D341Med (cell line): Measurements from ENCODE around the gene IL1B.
A peak's percentile ranks its signal among the peaks of the same experiment; 100 is the strongest.
"Not testable (repeated sequence)": the region's sequence is repeated elsewhere in the genome, so short reads cannot be mapped to it uniquely, and the experiment has no call there.

Experiments
- DNase-seq: peaks from one replicate; pipeline ENCODE4 v3.0.0; 2012; ENCODE audit warnings: low spot score

Gene IL1B

DNA sequence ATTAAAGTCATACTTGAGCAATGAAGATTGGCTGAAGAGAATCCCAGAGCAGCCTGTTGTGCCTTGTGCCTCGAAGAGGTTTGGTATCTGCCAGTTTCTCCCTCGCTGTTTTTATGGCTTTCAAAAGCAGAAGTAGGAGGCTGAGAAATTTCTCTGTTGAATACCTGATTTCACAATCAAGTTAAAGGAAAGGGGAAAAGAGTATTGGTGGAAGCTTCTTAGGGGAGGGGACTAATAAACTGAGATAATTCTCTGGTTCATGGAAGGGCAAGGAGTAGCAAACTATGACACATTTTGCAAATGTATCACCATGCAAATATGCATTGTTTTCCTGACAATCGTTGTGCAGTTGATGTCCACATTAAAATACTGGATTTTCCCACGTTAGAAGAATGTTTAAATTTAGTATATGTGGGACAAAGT, at the start of gene IL1B:
TSS of gene IL1B (minus strand) at position 85 of the 423 bp plus-strand sequence. CDS start 550 bp downstream, outside the sequence.
- DNase-seq: no peak

DNA sequence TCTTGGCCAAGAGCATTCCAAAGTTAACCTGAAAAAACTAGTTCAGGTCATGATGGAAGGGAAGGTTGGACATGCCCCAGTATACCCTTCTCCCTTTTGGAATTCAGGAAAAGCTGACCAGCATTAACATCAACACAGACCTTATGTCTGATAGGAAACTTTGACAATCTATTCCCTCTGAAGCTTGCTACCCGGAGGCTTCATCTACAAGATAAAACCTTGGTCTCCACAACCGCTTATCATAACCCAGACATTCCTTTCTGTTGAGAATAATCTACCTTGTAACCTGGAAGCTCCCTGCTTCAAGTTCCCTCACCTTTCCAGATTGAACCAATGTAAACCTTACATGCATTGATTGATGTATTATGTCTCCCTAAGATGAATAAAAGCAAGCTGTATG, 49.7 kb upstream of the IL1B start:
- no peak for DNase-seq

DNA sequence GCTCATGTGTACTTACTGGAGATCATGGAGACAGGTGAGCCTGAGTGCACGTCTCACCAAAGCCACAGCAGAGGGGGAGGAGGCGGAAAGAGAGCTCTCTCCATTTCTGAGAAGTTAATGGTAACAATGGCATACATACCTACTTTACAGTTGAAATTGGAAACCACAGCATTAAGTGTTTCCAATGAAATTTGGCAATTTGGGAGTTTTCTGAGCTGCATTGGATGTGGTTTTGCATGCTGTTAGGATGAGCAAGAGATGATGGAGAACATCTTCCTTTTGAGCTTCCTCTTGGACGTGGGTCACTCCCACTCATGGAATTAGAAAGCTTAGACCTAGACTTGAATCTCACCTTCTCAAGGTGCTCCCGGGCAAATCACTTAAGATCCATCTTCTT, 48.9 kb upstream of the IL1B start:
- DNase-seq: no peak

DNA sequence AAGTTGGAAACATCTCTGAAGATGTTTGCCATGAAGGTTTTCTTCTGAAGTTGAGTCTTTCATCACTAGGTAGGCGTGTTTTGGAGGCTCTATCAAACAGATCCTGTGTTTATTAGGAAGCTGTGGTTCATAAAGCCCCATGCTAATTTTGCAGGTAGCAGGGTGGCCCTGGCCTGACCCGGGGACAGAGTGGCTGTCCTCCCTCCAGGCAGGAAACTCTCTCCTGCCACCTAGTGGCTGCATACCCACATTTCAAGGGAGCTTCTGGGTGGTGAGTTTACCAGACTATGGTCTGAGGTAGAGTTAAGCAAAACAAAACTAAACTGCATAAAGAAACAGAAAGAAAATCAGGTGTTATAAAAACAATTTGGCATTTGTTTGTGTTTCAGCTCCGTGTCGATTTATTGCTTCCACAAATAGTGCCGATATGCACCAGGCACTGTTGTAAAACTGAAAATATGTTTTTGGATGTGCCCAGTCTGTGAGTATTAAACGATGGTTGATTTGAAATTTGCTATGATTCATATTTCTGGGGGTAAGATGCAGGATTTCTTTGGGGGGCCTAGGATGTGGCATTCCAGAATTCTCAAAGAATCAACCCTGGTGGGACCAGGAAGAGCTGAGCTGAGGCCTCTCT, 48.4 kb upstream of the IL1B start:
- peak; percentile 68 for DNase-seq

DNA sequence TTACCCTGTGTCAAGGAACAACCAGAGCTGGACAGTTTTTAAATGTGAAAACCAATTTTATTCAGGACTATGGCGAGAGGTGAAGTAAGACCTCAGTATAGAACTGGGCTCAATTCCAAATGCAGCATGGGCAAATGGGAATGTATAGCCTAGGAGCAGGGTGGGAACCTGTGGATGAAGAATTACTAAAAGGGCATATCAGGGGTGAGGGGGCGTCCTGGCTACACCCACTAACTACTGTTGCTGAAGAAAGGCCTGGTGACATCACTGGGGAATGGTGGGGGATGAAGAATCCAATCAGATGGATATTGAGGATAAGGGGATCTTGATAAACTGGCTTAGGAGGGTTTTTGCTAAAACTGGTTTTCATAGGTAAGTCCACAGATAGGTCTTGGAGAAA, 47.1 kb upstream of the IL1B start:
- DNase-seq: no peak

DNA sequence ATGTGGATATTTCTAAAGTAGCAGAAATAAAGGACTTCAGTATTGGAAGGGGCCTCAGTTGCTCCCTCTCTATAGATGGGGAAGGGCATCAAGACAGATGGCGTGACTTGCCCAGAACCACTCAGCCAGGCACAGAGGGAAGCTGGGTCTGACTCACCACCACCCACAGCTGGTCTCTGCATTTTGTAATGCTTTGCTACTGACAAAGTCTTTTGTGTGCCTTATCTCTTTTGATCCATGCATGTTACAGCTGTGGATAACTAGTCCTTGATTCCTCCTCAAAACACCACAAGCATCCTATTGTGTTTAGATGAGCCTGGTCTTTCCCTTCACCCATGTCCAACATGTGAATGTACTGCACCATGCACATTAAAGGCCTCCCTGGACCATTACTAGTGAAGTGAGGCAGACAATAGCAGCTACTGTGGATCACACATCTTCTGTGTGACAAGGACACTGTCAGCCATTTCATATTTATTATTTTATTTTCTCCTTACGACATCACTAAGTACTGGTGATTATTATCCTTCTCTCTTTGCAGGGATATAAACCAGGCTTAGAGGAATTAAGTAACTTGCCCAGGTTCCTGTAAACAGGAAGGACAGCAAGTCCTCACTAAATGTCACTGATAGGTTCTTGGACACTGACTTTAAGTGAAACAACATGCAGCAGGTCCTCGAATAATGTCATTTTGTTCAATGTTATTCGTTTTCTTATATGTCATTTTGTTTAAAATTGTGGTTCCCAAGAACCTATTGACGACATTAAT, 44.8 kb upstream of the IL1B start:
- DNase-seq: no peak

DNA sequence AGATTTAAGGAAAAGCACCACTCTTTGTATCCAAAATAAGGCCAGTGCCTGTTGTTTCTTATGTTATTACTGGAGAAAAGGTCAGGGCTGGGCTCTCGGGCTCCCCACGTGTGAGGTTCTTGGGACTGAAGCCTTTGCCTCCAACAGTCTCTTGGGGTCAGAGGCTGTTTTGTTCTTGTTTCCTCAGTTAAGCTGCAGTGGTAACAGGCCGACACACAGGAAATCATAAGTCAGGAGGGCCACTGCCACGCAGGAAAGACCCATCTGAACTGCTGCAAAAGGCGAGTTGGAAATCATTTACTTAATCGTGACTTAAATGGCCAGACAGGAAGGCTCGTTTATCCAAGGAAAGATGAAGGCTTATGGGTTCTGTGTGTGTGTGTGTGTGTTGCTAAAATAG, 44.1 kb upstream of the IL1B start:
- DNase-seq: no peak

DNA sequence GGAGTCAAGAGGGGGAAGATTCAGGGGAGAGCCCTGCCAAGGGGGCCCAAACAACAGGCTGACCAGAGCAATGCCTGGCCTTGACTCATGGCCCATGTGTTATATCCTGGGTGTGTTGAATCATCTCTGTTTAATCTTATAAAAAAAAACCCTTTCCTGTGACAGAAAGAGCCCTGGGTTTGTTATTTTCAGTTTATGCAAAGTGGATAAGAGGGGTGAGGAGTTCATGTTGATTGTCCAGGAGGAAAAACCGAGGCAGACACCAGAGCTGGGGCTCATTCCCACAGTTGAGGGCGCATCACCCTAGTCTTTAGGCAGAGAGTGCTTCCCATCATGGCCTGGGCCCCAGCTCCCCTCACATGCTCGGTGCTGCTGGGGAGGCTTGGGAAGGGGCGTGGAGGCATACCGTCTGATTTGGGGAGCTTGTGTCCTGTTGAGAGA, 43.5 kb upstream of the IL1B start:
- no peak for DNase-seq

DNA sequence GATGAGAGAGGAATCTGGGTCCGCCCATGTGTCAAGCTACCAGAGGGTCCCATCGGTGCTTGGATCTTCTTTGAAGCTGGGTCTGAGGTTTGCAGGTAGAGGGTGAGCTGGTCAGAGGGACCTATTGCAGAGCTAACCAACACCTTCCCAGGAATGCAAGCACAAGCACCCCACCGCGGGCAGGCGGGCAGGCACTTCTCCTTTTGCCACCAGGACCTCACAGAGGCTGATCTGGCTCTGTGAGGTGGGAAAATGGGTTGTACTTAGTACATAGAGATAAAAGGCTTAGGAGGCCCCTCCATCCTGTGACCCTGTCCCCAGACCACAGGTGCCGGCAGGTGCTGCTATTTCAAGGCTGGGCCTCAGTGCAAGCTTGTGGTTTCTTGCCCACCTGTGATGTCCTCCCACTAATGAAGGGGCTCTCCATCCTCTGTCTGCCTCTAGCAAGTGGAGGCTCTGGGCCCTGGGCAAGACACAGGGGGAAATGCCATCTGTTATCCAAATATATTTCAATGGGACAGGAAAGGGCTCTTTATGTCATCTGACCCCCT, 43.0 kb upstream of the IL1B start:
- no peak for DNase-seq

DNA sequence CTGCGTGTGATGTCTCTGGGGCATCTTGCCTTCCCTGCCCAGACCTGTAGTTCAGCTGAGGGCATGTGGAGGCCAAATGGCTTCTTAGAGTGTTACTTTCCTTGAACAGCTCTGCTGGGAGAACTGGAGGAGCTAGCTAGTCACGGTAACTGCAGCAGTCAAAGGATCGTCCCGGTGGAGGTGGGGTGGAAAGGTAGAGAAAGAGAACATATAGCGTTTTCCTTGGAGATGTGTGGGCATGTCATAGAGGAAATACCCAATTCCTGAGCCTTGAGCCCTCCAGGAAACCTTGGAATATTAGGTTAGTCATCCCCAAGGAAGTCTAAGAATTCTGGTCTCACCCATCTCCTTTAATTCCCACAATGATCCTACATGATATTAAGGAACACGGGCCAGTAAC, 40.8 kb upstream of the IL1B start:
- DNase-seq: no peak

DNA sequence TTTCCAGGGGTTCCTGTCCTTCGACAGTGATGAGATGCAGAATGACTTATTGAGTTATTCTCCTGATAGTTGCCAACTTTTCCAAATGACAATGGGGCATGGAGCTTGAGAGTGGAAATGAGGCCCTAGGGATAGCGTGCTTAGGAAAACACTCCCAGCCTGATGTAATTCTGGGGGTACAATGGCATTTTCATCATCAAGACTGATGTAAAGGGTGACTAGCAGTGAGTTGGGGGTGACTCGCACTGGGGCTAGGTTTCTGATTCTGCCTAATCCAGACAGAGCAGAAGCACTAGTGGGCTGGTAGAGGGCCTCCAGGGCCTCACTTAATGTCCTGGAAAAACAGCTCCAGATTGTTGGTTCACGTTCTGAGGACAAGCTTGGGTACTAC, 40.4 kb upstream of the IL1B start:
- no peak for DNase-seq

DNA sequence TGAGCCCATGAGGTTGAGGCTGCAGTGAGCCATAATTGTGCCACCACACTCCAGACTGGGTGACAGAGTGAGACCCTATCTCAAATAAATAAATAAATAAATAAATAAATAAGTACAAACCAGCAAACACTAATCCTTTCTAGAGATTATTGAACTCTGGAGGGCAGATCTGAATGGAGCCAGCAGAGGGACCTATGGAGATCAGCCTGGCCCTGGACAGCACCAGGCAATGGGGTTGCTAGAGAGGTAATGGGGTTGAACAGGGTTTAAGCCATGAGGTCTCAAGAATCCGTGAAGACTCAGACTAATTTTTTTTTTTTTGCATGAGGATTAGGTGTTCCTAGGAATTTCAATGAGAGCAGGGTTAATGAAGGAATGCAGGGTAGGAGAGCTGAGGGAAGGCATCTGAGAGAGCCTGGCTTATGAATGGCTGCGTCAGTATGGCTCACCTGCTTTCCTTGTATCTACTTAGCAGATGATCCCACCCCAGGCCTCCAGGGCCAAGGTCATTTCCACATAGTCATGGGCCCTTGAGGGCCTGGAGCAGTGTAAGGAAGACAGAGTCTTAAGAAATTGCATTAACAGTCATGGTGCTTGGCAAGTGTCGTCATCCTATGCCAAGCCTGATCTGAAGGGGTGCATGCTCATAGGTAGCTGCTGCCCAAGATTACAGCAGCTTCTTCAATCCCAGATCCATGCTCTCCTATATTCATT, 39.8 kb upstream of the IL1B start:
- DNase-seq: no peak

DNA sequence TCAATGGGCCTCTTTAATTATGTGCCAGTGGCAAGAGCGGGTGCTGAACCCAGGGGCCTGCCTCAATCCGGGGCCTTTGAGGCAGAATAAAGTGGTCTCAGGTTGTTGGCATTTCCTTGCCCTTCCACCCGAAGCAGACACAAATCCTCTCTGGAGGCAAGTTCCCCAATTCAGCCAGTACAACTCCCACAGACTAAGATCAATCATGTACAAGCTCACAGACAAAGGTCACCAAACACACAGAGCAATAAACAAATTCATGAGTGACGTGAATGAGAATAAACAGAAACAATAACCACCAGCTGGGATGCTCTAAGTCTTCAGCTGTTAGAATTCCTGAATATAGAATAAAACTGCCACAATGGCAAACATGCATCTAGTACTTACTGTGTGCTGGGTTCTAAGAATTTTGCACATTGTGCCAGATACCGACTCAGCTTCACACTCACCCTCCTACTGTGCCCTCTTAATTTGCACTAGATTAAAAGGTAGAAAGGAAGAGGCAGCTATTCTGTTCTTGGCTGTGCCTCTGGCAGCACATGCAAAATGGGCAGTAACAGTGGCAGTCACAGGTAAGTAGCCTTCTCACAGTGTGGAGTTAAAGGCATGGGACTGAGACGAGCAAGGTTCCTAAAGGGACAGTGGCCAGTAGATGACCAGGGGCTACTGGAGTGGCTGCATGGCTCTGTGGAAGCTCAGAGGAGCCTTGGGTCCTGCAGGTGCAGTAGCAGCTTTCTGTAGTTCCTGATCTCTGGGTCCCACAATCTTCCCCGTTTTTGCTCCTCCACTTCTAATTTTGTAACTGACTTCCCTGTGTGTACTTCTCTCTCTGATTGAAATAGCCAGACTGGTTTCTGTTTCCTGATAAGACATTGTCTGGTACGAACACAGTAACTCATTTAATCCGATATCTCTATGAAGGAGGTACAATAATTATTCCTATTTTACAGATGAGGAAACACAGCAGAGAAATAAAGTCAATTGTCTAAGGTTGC, 34.6 kb upstream of the IL1B start:
- DNase-seq: no peak

DNA sequence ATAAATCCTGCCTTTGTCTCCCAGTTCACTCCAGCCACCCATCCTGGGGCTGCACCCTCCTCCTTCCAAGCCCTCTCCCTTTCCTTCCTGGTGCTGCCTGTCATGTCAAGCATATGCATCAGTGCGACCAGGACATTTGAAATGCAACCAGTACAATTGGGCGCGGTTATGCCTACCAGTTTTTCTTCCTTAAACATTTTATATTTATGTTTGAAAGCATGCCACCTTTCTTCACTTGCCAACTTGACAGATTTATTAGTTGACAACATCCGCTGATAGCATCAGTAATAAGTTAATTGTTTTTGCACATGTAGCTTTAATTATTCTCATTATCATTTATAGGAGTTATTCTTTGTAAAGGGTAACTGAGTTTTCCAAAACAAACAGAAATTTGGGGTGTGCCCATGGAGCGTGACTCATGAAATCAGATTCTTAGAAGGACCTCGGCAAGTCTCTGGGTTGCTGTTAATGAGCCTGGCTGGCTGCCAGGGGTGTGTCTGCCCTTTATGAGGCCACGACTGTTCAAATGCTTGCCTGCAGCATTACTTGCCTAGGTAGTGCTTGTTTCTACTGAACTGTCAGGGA, 32.8 kb upstream of the IL1B start:
- no peak for DNase-seq

DNA sequence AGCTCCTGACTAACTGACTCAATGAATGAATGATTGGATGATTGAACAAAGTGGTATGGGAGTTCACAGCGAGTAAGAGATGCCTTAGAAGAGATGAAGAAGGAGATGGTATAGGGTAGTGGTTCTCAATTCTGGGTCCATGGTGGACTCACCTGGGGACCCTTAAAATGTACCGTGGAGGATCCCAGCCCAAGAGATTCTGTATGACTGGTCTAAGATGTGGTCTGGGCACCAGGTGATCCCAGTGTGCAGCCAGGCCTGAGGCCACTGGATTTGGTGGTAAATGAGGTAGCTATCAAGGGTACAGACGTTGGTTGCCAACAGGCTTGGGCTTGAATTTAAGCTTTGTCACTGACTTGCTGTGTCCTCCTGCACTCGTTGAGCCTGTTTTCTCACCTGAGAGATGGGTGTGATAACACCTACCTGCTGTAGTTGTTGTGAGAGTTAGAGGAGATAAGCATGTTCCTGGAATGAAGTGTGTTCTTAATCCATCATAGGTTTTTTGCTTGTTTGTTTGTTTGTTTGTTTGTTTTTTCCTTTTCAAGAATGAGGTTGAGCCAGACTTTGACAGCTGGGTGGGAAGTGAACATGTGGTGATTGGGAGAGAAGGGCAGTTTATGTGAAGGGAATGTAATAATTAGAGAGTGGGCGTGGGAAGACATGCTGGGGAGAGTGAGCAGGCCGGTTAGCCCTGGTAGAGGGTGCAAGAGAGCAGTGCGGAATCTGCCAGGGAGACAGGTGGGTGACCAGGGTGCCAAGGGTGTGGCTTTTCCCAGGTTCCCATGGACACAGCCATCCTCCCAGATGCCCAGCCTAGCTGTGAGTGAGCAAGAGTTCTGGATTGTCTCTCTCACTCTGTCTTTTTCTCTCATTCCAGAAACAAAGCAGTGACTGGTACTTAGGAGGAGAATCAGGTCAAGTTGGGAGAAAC, 31.4 kb upstream of the IL1B start:
- DNase-seq: no peak

DNA sequence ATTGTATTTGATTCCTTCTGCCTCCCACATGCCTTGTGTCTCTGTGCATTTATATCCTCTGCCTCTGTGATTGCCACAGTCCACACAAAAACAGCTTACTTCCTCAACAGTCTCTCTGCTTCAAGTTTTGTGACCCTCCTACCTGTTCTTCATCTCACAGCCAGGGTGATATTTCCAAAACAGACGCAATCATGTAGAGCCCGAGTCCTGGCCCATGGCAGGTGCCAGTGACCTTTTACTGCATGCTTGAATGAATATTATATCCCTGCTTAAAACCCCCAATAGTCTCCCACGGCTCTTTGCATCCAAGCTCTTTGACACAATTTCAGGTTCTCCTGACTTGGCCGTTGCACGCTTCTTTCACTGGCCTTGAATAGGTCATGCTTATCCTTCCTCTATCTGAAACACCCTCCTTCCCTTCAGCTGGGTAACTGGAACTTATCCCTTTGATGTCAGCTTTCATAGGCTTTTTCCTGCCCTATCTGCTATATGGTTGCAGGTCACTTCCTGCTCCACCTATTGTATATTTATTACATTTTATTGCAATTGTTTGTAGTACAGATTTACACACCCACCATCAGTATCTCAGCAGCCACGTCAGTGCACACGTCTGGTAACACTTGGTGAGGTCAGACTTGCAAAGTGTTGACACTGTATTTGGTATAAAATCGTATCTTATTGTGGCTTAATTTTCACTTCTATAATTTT, 29.7 kb upstream of the IL1B start:
- DNase-seq: no peak

DNA sequence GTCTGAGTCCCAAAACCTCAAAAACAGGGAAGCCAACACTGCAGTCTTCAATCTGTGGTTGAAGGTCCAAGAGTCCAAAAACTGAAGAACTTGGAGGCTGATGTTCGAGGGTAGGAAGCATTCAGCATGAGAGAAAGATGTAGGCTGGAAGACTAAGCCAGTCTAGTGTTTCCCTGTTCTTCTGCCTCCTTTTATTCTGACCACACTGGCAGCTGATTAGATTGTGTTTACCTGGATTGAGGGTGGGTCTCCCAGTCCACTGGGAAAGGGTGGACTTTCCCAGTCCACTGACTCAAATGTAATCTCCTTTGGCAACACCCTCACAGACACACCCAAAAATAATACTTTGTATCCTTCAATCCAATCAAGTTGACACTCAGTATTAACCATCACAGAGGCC, 27.5 kb upstream of the IL1B start:
- no peak for DNase-seq

DNA sequence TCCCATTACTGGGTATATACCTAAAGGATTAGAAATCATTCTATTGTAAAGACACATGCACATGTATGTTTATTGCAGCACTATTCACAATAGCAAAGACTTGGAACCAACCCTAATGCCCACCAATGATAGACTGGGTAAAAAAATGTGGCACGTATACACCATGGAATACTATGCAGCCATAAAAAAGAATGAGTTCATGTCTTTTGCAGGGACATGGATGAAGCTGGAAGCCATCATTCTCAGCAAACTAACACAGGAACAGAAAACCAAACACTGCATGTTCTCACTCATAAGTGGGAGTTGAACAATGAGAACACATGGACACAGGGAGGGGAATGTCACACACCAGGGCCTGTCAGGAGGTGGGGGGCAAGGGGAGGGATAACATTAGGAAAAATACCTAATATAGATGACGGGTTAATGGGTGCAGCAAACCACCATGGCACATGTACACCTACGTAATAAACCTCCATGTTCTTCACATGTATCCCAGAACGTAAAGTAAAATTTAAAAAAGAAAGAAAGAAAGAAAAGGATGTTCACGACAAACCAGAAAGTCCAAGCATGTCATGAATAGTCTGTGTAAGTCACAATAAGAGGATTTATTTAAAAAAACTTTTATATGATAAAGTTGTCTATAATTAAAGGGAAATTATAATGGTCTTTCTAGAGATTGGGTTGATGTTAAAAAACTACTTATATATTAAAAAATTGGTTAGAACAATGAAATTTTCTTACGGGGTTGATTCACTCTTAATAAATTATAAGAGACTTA, 23.0 kb upstream of the IL1B start:
- not testable (repeated sequence) for DNase-seq

DNA sequence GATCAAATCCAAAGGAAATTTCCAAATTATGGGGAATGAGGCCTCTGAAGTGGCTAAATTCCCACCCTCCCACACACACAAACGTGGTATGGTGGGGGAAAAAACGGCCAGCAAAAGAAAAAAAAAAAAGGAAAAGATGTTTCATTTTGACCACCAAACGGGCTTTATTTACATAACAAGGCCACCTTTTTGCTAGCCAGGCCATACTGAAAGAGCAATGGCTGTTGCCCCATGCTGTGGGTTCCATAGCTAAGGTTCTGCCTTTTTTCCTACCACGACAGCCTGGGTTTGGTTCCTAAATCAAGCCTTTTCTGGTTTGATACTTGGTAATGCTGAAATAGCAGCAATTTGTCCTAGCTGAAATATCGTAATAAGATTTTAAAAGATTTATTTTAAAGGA, 14.0 kb upstream of the IL1B start:
- no peak for DNase-seq
